B cell (primary cell): ENCODE data around the gene NHSL2.

ENCODE experiments used
- EZH2 ChIP-seq: IDR thresholded peaks from 2 replicates; pipeline ENCODE4 v1.6.1; 2012; ENCODE audit warnings: borderline replicate concordance, low read depth, mild to moderate bottlenecking, moderate library complexity, low read length; ENCODE audit not compliant: insufficient read depth, poor library complexity, severe bottlenecking
- TF ChIP-seq, protein P1 (sequence below): fragments of 200-600 bp; IDR thresholded peaks from one replicate; pipeline ENCODE4 v1.8.0; 2022; ENCODE audit warnings: antibody characterized with exemption, mild to moderate bottlenecking

DNA sequence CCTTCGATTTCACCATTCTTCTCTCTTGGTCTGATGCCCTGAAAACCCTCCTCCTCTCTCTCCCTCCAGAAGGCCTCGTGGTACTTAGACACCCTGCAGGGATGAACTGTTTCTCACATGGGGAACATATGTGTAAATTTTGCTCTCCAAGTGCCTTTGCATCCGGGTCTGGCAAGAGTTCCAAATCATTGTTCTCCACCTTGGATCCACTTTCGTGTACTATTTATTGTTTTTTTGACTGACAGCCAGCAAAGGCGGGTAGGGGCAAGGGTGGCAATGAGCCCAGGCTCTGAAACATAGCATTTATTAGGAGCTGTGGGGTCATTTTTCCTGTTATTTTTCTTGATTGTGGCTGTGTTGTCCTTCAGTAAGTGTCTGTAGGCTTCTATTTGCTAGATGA, 139.4 kb downstream of the NHSL2 start:
- TF ChIP-seq, protein P1, sequence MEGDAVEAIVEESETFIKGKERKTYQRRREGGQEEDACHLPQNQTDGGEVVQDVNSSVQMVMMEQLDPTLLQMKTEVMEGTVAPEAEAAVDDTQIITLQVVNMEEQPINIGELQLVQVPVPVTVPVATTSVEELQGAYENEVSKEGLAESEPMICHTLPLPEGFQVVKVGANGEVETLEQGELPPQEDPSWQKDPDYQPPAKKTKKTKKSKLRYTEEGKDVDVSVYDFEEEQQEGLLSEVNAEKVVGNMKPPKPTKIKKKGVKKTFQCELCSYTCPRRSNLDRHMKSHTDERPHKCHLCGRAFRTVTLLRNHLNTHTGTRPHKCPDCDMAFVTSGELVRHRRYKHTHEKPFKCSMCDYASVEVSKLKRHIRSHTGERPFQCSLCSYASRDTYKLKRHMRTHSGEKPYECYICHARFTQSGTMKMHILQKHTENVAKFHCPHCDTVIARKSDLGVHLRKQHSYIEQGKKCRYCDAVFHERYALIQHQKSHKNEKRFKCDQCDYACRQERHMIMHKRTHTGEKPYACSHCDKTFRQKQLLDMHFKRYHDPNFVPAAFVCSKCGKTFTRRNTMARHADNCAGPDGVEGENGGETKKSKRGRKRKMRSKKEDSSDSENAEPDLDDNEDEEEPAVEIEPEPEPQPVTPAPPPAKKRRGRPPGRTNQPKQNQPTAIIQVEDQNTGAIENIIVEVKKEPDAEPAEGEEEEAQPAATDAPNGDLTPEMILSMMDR = no peak
- TF ChIP-seq EZH2 = no peak
